HG02588 (cell line): ENCODE results near the gene RAD51B.

Source experiments
- ATAC-seq: cut with Tn5 transposase; IDR thresholded peaks from one replicate; pipeline ENCODE4 v1.9.1; 2021; ENCODE audit warnings: mild to moderate bottlenecking, moderate library complexity; ENCODE audit not compliant: unreplicated experiment

The RAD51B gene

DNA sequence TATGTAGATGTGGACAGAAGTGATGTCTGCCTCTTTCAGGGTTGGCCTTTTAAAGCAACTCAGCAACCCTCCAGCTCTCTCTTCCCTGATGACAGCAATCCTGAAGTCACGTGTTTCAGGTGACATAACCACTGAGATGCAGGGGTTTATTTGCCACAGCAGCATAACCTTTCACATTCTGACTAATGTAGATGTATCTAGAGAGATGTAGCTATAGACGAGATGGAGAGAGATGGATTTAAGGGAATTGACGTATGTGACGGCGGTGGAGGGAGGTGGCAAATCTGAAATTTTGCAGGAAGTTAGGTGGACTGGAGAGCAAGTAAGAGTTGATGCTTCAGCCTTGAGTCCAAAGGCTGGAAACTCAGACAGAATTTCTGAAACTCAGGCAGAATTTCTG lies 847.3 kb downstream of the RAD51B start:
- no peak for ATAC-seq

GRCh38 chr14:68667313-68667791 lies 847.8 kb downstream of the RAD51B start:
- ATAC-seq, result no peak

DNA sequence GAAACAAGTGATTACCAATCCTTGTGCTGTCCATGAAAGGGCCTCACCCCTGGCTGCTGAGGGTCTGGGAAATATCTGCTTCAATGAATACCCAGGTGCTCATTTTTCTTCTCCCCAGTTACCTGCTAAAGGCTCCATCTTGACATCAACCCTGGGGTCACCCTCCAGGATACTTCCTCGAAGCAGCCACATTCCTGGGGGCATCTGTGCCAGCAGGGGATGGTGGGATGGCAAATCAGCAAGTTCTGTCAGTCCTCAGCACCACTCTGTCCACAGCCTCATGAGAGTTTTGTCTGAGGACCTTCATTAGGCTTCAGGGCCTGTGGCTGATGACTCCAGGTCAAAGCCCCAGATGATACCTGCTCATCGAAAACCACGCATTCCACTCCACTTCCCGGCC lies 848.4 kb downstream of the RAD51B start:
- no peak for ATAC-seq

DNA sequence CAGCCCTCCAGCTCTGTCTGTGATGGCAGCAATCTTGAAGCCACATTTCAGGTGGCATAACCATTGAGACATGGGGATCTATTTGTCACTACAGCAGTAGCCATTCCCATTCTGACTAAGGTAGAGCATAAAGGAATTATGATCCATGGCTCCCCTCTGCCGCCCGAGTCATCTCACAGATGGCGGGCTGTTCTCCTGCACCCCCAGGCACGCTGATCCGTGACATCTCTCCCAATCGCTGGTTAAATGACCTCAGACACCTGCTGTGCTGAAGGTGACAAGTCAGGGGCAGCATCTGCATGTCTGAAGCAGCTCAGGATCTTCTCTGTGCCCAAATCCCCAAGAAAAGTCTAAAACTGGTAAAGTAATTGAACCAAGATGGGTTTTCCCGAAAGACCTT lies 849.0 kb downstream of the RAD51B start:
- no peak for ATAC-seq

GRCh38 chr14:68669111-68669511 lies 849.5 kb downstream of the RAD51B start:
- ATAC-seq, result no peak

GRCh38 chr14:68669603-68670358 lies 850.2 kb downstream of the RAD51B start:
- ATAC-seq, result no peak

- no peak for ATAC-seq
Measured at GRCh38 chr14:68670359-68670715, 850.8 kb downstream of the RAD51B start.

GRCh38 chr14:68671909-68672308 lies 852.3 kb downstream of the RAD51B start:
- no peak for ATAC-seq

- no peak for ATAC-seq
Measured at GRCh38 chr14:68672609-68673285, 853.2 kb downstream of the RAD51B start.

DNA sequence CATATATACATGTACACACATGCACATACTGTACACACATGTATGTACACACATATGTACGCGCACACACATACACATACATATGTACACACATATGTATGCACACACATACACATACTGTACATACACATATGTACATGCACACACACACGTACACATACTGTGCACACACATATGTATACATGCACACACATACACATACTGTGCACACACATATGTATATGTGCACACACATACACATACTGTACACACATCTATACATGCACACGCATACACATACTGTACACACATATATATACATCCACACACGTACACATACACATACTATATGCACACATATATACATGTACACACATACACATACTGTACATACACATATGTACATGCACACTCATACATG lies 853.9 kb downstream of the RAD51B start:
- no peak for ATAC-seq

GRCh38 chr14:68674538-68675232 lies 855.1 kb downstream of the RAD51B start:
- ATAC-seq, result no peak

DNA sequence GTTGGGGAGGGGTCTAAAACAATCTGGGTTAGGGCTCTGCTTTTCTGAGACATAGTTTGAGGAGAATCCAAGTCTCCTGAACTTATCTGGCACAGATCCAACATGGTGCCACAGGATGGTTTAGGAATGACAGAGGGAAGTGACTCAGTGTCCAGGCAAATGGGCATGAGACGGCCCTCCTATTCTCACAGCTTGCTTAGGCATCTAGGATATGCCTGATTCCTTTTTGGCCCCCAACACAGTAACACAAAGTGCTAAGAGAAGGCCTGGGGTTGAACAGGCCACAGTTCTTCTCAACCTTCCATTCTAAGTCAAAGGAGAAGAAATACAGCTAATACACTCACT lies 855.6 kb downstream of the RAD51B start:
- no peak for ATAC-seq

DNA sequence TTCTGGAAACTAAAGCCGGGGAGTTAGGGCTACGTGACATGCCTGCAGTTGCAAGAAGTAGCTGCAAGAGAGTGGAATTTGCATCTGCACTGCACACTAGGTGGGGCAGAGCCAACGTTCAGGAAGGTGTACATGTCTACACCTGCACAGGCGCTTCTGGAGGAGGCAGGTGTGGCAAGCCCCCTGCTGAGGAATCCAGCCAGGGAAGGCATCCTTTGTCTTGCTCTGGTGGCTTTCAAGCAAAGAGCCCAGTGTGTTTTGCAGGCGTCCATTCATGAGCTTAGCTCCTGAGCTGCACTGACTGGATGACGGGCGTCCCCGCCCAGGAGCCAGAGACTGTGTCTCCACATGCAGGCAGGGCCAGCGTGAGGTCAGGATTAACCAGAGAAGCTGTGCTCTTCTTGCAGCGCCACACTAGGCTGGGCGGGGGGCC lies 856.9 kb downstream of the RAD51B start:
- no peak for ATAC-seq

DNA sequence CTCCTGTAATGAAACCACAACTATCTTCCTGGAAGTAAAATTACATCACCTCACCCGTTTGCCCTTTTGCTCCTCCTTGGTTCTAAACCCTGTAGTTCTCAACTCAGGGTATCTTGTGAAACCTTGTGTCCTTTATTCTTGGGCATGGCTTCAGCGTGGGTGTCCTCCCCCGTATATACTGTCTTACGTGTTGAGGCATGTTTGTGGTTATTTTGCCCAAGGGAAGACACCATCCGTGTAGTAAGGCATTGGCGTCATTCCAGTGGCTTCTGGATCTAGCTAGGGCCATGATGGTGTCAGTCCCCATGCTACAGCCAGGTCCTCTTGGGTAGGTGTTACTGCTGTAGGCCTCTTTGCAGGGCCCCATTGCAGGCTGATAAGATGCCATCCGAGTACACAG lies 857.9 kb downstream of the RAD51B start:
- ATAC-seq, result no peak

DNA sequence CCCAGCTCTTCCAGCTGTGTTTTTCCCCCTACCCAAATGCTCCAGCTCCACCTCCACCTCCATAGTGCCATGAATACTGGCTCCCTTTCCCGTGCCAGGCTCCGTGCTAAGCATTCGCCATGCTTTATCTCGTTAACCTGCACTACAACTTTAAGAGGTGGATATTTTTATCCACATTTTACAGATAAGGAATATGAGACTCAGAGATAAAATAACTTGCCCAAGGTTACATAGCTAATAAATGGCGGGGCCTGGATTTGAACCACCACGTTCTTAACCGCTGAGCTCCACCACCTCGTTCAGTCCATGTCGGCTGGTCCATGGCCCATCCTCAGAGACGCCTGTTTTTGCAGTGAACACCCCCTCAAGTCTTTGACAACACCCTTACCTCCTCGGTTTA lies 858.3 kb downstream of the RAD51B start:
- no peak for ATAC-seq

DNA sequence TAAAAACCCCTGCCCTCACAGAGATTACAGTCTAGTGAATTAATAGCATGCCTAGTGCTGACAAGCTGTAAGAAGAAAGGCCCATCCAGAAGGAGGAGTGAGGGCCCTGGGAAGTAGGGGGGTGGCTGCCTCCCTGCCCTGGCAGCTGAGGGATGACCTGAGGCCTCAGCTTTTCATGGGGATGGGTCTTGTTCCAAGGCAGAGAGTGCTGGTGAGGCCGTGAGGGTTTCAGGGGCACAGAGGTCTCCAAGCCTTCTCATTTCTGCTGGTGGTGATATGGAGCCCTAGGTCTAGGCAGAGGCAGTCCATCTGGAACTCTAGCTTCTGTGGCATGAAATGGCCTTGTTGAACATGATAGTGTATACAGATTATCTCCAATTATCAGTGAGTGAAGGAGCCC lies 858.9 kb downstream of the RAD51B start:
- no peak for ATAC-seq

GRCh38 chr14:68679301-68679700 lies 859.7 kb downstream of the RAD51B start:
- no peak for ATAC-seq

DNA sequence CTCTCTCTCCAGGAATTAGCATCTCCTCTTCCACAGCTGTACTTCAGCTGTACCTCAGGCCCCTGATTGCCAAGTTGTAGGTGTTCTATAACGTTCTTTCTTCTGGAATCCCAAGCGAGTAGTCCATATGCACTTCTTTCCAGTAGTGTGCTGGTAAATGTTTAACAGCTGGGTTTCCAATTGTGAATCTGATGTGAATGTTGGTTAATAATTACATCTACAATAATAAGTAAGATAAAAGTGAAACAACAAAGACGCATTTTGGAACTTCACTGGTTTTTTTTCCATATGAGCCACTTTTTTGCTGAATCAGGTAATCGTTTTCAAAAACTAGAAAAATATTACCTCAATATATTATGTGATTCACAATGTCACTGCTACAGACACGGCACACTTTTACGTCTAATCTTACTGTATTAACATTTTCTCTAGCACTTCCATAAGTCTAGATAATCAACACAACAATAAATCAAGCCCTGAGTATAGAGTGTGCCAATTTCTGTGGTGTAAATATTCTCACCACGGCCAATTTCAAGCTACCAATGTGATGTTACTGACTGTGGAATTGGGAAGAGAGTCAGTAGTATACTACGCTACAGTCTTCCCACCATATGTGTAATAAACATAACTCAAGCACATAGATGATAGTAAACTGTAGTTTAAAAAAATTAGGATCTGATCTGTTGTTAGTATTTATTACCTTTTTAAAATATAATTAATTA lies 860.3 kb downstream of the RAD51B start:
- ATAC-seq, result no peak

GRCh38 chr14:68680541-68681051 lies 861.0 kb downstream of the RAD51B start:
- no peak for ATAC-seq

DNA sequence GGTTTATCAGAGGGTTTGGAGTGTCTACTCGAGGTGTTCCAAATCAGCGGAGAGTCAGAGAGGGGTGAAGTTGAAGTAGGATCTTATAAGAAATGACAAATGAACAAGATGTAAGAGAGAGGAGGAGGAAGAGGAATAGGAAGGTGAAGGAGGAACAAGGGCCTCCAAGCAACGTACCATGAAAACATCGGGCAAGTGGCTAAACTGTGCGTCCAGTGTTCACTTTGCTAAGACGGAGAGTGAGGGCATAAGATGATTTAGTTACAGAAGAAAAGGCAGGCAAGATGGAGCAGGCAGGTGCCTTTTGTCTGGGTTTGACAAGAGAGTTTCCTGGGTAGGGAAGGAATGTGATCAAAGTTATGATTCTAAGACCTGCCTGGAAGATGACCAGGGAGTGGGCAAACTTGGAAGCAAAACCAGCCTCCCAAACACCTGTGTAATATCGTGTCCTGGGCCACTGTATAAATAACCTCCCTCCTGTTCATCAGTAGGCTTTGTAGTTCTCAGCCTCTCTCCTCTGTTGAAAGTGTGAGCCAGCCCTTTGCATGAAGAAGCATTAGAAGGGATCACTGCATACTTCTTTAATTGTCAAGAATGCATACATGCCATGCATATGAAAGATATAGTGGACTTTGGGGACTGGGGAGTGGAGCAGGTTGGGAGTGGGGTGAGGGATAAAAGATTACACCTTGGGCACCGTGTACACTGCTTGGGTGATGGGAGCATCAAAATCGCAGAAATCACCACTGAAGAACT lies 861.9 kb downstream of the RAD51B start:
- no peak for ATAC-seq
